ENCODE measurements around the gene PCDH15. TPM values are rescaled to one million over a fixed set of nuclear protein-coding genes. Genes with fewer than 3 reads are reported as not detected.

The PCDH15 gene
- total RNA-seq, 1 donor from 2014 or later, result 0.05 TPM

DNA sequence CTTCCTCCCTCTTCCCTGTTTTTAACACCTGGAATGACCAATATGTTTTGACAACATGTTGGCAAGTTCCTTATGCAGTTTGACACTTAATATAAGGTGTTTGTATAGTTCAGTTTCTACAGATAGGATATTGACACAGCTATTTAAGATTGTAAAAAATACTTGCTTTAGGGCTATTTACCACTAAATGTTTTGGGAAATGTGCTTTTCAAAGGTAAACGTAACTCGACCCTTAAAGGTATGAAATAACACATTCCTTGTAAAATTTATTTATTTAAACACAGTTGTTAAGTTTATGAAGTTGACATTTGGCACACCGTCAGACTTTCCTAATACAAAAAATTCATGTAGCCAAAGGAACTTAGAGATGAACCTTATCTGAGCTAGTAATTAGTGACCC is 817.6 kb downstream of the PCDH15 start:
- Mint-ChIP-seq H3K27me3 (ENCODE audit: unreplicated experiment) (no peaks in the 10 kb centered on the region), H3K36me3 (ENCODE audit: low read depth, unreplicated experiment) (no peaks in the 10 kb centered on the region), H3K4me1 (ENCODE audit: unreplicated experiment) (no peaks in the 10 kb centered on the region), H3K4me3 (ENCODE audit: unreplicated experiment) (no peak overlapping the region), H3K27ac (ENCODE audit: unreplicated experiment) (no peak overlapping the region), H3K9me3 (ENCODE audit: unreplicated experiment) (no peaks in the 10 kb centered on the region)
- TF ChIP-seq, protein P1, sequence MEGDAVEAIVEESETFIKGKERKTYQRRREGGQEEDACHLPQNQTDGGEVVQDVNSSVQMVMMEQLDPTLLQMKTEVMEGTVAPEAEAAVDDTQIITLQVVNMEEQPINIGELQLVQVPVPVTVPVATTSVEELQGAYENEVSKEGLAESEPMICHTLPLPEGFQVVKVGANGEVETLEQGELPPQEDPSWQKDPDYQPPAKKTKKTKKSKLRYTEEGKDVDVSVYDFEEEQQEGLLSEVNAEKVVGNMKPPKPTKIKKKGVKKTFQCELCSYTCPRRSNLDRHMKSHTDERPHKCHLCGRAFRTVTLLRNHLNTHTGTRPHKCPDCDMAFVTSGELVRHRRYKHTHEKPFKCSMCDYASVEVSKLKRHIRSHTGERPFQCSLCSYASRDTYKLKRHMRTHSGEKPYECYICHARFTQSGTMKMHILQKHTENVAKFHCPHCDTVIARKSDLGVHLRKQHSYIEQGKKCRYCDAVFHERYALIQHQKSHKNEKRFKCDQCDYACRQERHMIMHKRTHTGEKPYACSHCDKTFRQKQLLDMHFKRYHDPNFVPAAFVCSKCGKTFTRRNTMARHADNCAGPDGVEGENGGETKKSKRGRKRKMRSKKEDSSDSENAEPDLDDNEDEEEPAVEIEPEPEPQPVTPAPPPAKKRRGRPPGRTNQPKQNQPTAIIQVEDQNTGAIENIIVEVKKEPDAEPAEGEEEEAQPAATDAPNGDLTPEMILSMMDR (IDR thresholded peaks at IDR 0.05; ENCODE audit: unreplicated experiment), result no peak
- DNase-seq (ENCODE audit: low spot score), result no peak

- no peak for DNase-seq (ENCODE audit: low spot score)
- H3K9me3 Mint-ChIP-seq (ENCODE audit: unreplicated experiment), result no peaks in the 10 kb centered on the region
- H3K36me3 Mint-ChIP-seq (ENCODE audit: low read depth, unreplicated experiment), result no peaks in the 10 kb centered on the region
- TF ChIP-seq, protein P1 (IDR thresholded peaks at IDR 0.05; ENCODE audit: unreplicated experiment), result no peak
- no peak overlapping the region for H3K27ac Mint-ChIP-seq (ENCODE audit: unreplicated experiment)
- H3K27me3 Mint-ChIP-seq (ENCODE audit: unreplicated experiment), result no peaks in the 10 kb centered on the region
- no peaks in the 10 kb centered on the region for H3K4me1 Mint-ChIP-seq (ENCODE audit: unreplicated experiment)
- no peak overlapping the region for H3K4me3 Mint-ChIP-seq (ENCODE audit: unreplicated experiment)
Measured at GRCh38 chr10:53980210-53980609, 820.8 kb downstream of the PCDH15 start.

GRCh38 chr10:53978301-53978700 is 822.7 kb downstream of the PCDH15 start:
- H3K36me3 Mint-ChIP-seq (ENCODE audit: low read depth, unreplicated experiment), result no peaks in the 10 kb centered on the region
- TF ChIP-seq, protein P1 (IDR thresholded peaks at IDR 0.05; ENCODE audit: unreplicated experiment), result no peak
- no peak overlapping the region for H3K27ac Mint-ChIP-seq (ENCODE audit: unreplicated experiment)
- H3K4me3 Mint-ChIP-seq (ENCODE audit: unreplicated experiment), result no peak overlapping the region
- no peak for DNase-seq (ENCODE audit: low spot score)
- no peaks in the 10 kb centered on the region for H3K9me3 Mint-ChIP-seq (ENCODE audit: unreplicated experiment)
- H3K4me1 Mint-ChIP-seq (ENCODE audit: unreplicated experiment), result no peaks in the 10 kb centered on the region
- no peaks in the 10 kb centered on the region for H3K27me3 Mint-ChIP-seq (ENCODE audit: unreplicated experiment)

DNA sequence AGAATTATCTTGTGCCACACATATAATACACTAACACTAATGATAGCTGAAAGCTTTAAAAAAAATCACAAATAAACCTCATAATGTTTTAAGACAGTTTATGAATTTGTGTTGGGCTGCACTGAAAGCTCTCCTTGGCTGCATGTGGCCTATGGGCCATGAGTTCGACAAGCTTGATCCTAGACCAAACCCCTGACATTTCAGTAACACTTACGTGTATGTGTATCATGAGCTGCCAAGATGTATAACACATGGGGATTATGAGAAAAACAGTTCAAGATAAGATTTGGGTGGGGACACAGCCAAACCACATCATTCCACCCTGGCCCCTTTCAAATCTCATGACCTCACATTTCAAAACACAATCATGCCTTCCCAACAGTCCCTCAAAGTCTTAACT is 823.8 kb downstream of the PCDH15 start:
- Mint-ChIP-seq H3K36me3 (ENCODE audit: low read depth, unreplicated experiment) (no peaks in the 10 kb centered on the region), H3K4me1 (ENCODE audit: unreplicated experiment) (no peaks in the 10 kb centered on the region), H3K4me3 (ENCODE audit: unreplicated experiment) (no peak overlapping the region), H3K9me3 (ENCODE audit: unreplicated experiment) (no peaks in the 10 kb centered on the region), H3K27ac (ENCODE audit: unreplicated experiment) (peak overlapping the region; percentile 15), H3K27me3 (ENCODE audit: unreplicated experiment) (no peaks in the 10 kb centered on the region)
- DNase-seq (ENCODE audit: low spot score), result no peak
- TF ChIP-seq, protein P1 (IDR thresholded peaks at IDR 0.05; ENCODE audit: unreplicated experiment), result no peak

DNA sequence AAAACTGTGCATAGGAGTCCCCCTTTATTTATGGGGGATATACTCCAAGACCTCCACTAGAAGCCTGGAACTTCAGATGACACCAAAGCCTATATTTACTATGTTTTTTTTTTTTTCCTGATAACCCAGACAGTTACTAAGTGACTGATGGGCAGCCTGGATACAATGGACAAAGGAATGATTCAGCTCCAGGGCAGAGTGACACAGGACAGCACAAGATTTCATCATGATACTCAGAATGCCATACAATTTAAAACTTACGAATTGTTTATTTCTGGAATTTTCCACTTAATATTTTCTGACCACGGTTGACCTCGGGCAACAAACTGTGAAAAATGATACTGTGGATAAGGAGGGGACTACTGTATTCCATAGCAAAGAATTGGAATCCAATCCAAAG is 843.6 kb downstream of the PCDH15 start:
- H3K27ac Mint-ChIP-seq (ENCODE audit: unreplicated experiment), result no peak overlapping the region
- TF ChIP-seq, protein P1 (IDR thresholded peaks at IDR 0.05; ENCODE audit: unreplicated experiment), result no peak
- no peaks in the 10 kb centered on the region for H3K36me3 Mint-ChIP-seq (ENCODE audit: low read depth, unreplicated experiment)
- no peaks in the 10 kb centered on the region for H3K9me3 Mint-ChIP-seq (ENCODE audit: unreplicated experiment)
- DNase-seq (ENCODE audit: low spot score), result no peak
- H3K4me1 Mint-ChIP-seq (ENCODE audit: unreplicated experiment), result no peaks in the 10 kb centered on the region
- H3K4me3 Mint-ChIP-seq (ENCODE audit: unreplicated experiment), result no peak overlapping the region
- H3K27me3 Mint-ChIP-seq (ENCODE audit: unreplicated experiment), result no peaks in the 10 kb centered on the region
